ENCODE measurements around the gene NUP98. TPM values are rescaled to one million over a fixed set of nuclear protein-coding genes. Genes with fewer than 3 reads are reported as not detected.

NUP98 gene
- total RNA-seq, 2 experiments from 2014 or later = 161 to 186 TPM

- peak overlapping the region; percentile 22 for H3K4me3 Mint-ChIP-seq
- ATAC-seq (ENCODE audit: poor library complexity) (no peak), DNase-seq (no peak)
- no peak for TF ChIP-seq CTCF (IDR thresholded peaks at IDR 0.05)
- peaks cover 58% of the 10 kb centered on the region for H3K36me3 Mint-ChIP-seq (ENCODE audit: low read depth)
- peaks cover 52% of the 10 kb centered on the region for H3K4me1 ChIP-seq (ENCODE audit: insufficient read depth, low read length)
- intact Hi-C loops (cut with DNase I, micrococcal nuclease) = no loop called here
- H3K36me3 ChIP-seq (ENCODE audit: insufficient read depth, low read length) = peaks cover 18% of the 10 kb centered on the region
- ChIA-PET CTCF (interaction anchor here (6.3 kb wide), 1 partner anchor 22 kb away, joined by 37 read pairs; the partner anchor contains the start of gene PGAP2), POLR2A (interaction anchor here (3.0 to 3.4 kb wide), 2 partner anchors 10 to 22 kb away, joined by 12 to 25 read pairs; partner anchors contain the start of genes NUP98 and PGAP2)
- no peaks in the 10 kb centered on the region for H3K27me3 Mint-ChIP-seq
- no peaks in the 10 kb centered on the region for H3K9me3 Mint-ChIP-seq
- peak overlapping the region; percentile 85 for H3K27ac Mint-ChIP-seq
- peaks cover 73% of the 10 kb centered on the region for H3K4me1 Mint-ChIP-seq (ENCODE audit: low read depth)
- H3K9me3 ChIP-seq (ENCODE audit: control insufficient read depth in 1 of 2, insufficient read depth in 1 of 2, low read length in 2 of 2) = no peaks in the 10 kb centered on the region
- H3K27ac ChIP-seq (ENCODE audit: low read depth in 1 of 2, low read length in 2 of 2) = peak overlapping the region in 1 of 2 donors; percentile 23
- H3K4me3 ChIP-seq (ENCODE audit: low read length) = no peak overlapping the region
- H3K27me3 ChIP-seq (ENCODE audit: control insufficient read depth in 1 of 2, insufficient read depth in 2 of 2, low read length in 2 of 2) = no peaks in the 10 kb centered on the region
Observed at GRCh38 chr11:3786781-3787428, 10.4 kb downstream of the NUP98 start.

GRCh38 chr11:3783611-3784010, 13.7 kb downstream of the NUP98 start:
- Histone ChIP-seq H3K4me3 (ENCODE audit: low read length) (no peak overlapping the region), H3K9me3 (ENCODE audit: control insufficient read depth in 1 of 2, insufficient read depth in 1 of 2, low read length in 2 of 2) (no peaks in the 10 kb centered on the region), H3K36me3 (ENCODE audit: insufficient read depth, low read length) (peaks cover 36% of the 10 kb centered on the region), H3K27me3 (ENCODE audit: control insufficient read depth in 1 of 2, insufficient read depth in 2 of 2, low read length in 2 of 2) (no peaks in the 10 kb centered on the region), H3K27ac (ENCODE audit: low read depth in 1 of 2, low read length in 2 of 2) (no peak overlapping the region), H3K4me1 (ENCODE audit: insufficient read depth, low read length) (peaks cover 43% of the 10 kb centered on the region)
- no peak for ATAC-seq (ENCODE audit: poor library complexity)
- no peak for DNase-seq
- peaks cover 71% of the 10 kb centered on the region for H3K36me3 Mint-ChIP-seq (ENCODE audit: low read depth)
- H3K27ac Mint-ChIP-seq = peak overlapping the region; percentile 85
- no peak for TF ChIP-seq CTCF (IDR thresholded peaks at IDR 0.05)
- intact Hi-C loops (cut with DNase I, micrococcal nuclease) = no loop called here
- no peak overlapping the region for H3K4me3 Mint-ChIP-seq
- H3K27me3 Mint-ChIP-seq = no peaks in the 10 kb centered on the region
- no peaks in the 10 kb centered on the region for H3K9me3 Mint-ChIP-seq
- peaks cover 68% of the 10 kb centered on the region for H3K4me1 Mint-ChIP-seq (ENCODE audit: low read depth)
- POLR2A ChIA-PET = no interaction called here
- CTCF ChIA-PET = interaction anchor here (6.3 kb wide), 1 partner anchor 25 kb away, joined by 37 read pairs; the partner anchor contains the start of gene PGAP2

- ATAC-seq (ENCODE audit: poor library complexity) (no peak), DNase-seq (no peak)
- intact Hi-C loops (cut with DNase I, micrococcal nuclease) = no loop called here
- Histone ChIP-seq H3K27ac (ENCODE audit: low read depth in 1 of 2, low read length in 2 of 2) (no peak overlapping the region), H3K4me3 (ENCODE audit: low read length) (no peak overlapping the region), H3K36me3 (ENCODE audit: insufficient read depth, low read length) (peaks cover 43% of the 10 kb centered on the region), H3K27me3 (ENCODE audit: control insufficient read depth in 1 of 2, insufficient read depth in 2 of 2, low read length in 2 of 2) (no peaks in the 10 kb centered on the region), H3K4me1 (ENCODE audit: insufficient read depth, low read length) (peaks cover 37% of the 10 kb centered on the region), H3K9me3 (ENCODE audit: control insufficient read depth in 1 of 2, insufficient read depth in 1 of 2, low read length in 2 of 2) (no peaks in the 10 kb centered on the region)
- POLR2A ChIA-PET = no interaction called here
- Mint-ChIP-seq H3K4me1 (ENCODE audit: low read depth) (peaks cover 65% of the 10 kb centered on the region), H3K27me3 (no peaks in the 10 kb centered on the region), H3K36me3 (ENCODE audit: low read depth) (peaks cover 75% of the 10 kb centered on the region), H3K4me3 (peak overlapping the region; percentile 12), H3K27ac (peak overlapping the region; percentile 65), H3K9me3 (no peaks in the 10 kb centered on the region)
- TF ChIP-seq CTCF (IDR thresholded peaks at IDR 0.05) = no peak
- CTCF ChIA-PET = interaction anchor here (1.3 to 6.3 kb wide), 2 partner anchors 26 to 290 kb away, joined by 6 to 37 read pairs; partner anchors contain the start of gene PGAP2
Observed at GRCh38 chr11:3782963-3783362, 14.4 kb downstream of the NUP98 start.

Measured in CD4-positive, alpha-beta T cell (primary cell).